ENCODE results near the gene GMPR2.

GMPR2 gene

GRCh38 chr14:24284501-24285035, 51.8 kb downstream of the GMPR2 start:
- H3K36me3 ChIP-seq, result peaks cover 3% of the 10 kb centered on the region; the same call in 1 of the 2 replicates
- no peak overlapping the region for H3K27ac ChIP-seq
- H3K9me3 ChIP-seq (ENCODE audit: severe bottlenecking), result no peaks in the 10 kb centered on the region
- DNase-seq, result no peak
- TF ChIP-seq, protein P1, sequence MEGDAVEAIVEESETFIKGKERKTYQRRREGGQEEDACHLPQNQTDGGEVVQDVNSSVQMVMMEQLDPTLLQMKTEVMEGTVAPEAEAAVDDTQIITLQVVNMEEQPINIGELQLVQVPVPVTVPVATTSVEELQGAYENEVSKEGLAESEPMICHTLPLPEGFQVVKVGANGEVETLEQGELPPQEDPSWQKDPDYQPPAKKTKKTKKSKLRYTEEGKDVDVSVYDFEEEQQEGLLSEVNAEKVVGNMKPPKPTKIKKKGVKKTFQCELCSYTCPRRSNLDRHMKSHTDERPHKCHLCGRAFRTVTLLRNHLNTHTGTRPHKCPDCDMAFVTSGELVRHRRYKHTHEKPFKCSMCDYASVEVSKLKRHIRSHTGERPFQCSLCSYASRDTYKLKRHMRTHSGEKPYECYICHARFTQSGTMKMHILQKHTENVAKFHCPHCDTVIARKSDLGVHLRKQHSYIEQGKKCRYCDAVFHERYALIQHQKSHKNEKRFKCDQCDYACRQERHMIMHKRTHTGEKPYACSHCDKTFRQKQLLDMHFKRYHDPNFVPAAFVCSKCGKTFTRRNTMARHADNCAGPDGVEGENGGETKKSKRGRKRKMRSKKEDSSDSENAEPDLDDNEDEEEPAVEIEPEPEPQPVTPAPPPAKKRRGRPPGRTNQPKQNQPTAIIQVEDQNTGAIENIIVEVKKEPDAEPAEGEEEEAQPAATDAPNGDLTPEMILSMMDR (IDR thresholded peaks at IDR 0.05; ENCODE audit: low read depth, low read length), result no peak
- H3K4me3 ChIP-seq (ENCODE audit: low read depth, low read length), result no peak overlapping the region
- no peaks in the 10 kb centered on the region for H3K27me3 ChIP-seq (ENCODE audit: insufficient read depth, low read depth, severe bottlenecking)

- Histone ChIP-seq H3K36me3 (peaks cover 3% of the 10 kb centered on the region; the same call in 1 of the 2 replicates), H3K9me3 (ENCODE audit: severe bottlenecking) (no peaks in the 10 kb centered on the region), H3K4me3 (ENCODE audit: low read depth, low read length) (no peak overlapping the region), H3K27ac (no peak overlapping the region), H3K27me3 (ENCODE audit: insufficient read depth, low read depth, severe bottlenecking) (no peaks in the 10 kb centered on the region)
- TF ChIP-seq, protein P1 (IDR thresholded peaks at IDR 0.05; ENCODE audit: low read depth, low read length), result no peak
- no peak for DNase-seq
Measured at GRCh38 chr14:24285351-24285750, 52.6 kb downstream of the GMPR2 start.

GRCh38 chr14:24286996-24287395, 54.3 kb downstream of the GMPR2 start:
- H3K4me3 ChIP-seq (ENCODE audit: low read depth, low read length), result no peak overlapping the region
- TF ChIP-seq, protein P1 (IDR thresholded peaks at IDR 0.05; ENCODE audit: low read depth, low read length), result no peak
- no peaks in the 10 kb centered on the region for H3K9me3 ChIP-seq (ENCODE audit: severe bottlenecking)
- peaks cover 3% of the 10 kb centered on the region for H3K36me3 ChIP-seq
- no peak overlapping the region for H3K27ac ChIP-seq
- H3K27me3 ChIP-seq (ENCODE audit: insufficient read depth, low read depth, severe bottlenecking), result no peaks in the 10 kb centered on the region
- DNase-seq, result no peak

Measured in WERI-Rb-1 (cell line).